Effector CD8-positive, alpha-beta T cell (primary cell): ENCODE data around the gene RNF224.
"Not testable (repeated sequence)": the region's sequence is repeated elsewhere in the genome, so short reads cannot be mapped to it uniquely, and the experiment has no call there.

Source experiments
- DNase-seq: peaks from one replicate; lab custom pipeline; 2025; lab: John Stamatoyannopoulos, UW

RNF224 gene

DNA sequence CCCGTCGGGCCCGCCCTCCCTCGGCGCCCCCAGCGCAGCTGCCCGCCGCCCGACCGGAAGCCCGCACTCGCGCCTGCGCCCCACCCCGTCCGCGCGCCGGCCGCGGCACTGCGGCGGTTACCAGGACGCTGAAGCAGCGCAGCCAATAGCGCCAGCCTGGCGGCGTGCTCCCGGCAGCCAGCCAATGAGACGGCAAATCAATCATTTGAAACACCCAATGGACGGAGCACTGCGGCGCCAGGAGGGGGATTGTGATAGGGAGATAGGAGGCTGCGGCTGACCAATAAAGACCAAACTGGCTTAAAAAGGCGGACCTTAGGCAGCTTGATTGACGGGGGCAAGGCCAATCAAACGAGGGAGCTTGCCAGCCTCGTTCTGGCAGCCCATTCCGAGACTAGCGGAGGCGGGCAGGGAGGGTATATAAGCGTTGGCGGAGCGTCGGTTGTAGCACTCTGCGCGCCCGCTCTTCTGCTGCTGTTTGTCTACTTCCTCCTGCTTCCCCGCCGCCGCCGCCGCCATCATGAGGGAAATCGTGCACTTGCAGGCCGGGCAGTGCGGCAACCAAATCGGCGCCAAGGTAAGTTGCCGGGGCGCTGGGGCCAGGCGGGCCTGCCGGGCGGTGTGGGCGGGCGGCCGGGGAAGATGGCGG is 13.7 kb downstream of the RNF224 start, which contains the start of gene TUBB4B:
TUBB4B (plus strand) TSS at position 447 of the 649 bp plus-strand sequence; CDS start at position 521, 74 bp downstream.
- peak; percentile 96 for DNase-seq

GRCh38 chr9:137241490-137242268 is 14.4 kb downstream of the RNF224 start:
- peak; percentile 54 for DNase-seq

- DNase-seq: peak; percentile 19
Measured at GRCh38 chr9:137242269-137243203, 15.2 kb downstream of the RNF224 start.

DNA sequence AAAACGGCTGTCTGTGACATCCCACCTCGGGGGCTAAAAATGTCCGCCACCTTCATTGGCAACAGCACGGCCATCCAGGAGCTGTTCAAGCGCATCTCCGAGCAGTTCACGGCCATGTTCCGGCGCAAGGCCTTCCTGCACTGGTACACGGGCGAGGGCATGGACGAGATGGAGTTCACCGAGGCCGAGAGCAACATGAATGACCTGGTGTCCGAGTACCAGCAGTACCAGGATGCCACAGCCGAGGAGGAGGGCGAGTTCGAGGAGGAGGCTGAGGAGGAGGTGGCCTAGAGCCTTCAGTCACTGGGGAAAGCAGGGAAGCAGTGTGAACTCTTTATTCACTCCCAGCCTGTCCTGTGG is 15.9 kb downstream of the RNF224 start:
- not testable (repeated sequence) for DNase-seq

GRCh38 chr9:137243626-137244485 is 16.6 kb downstream of the RNF224 start:
- no peak for DNase-seq

GRCh38 chr9:137244486-137245449 is 17.5 kb downstream of the RNF224 start:
- DNase-seq: no peak

DNA sequence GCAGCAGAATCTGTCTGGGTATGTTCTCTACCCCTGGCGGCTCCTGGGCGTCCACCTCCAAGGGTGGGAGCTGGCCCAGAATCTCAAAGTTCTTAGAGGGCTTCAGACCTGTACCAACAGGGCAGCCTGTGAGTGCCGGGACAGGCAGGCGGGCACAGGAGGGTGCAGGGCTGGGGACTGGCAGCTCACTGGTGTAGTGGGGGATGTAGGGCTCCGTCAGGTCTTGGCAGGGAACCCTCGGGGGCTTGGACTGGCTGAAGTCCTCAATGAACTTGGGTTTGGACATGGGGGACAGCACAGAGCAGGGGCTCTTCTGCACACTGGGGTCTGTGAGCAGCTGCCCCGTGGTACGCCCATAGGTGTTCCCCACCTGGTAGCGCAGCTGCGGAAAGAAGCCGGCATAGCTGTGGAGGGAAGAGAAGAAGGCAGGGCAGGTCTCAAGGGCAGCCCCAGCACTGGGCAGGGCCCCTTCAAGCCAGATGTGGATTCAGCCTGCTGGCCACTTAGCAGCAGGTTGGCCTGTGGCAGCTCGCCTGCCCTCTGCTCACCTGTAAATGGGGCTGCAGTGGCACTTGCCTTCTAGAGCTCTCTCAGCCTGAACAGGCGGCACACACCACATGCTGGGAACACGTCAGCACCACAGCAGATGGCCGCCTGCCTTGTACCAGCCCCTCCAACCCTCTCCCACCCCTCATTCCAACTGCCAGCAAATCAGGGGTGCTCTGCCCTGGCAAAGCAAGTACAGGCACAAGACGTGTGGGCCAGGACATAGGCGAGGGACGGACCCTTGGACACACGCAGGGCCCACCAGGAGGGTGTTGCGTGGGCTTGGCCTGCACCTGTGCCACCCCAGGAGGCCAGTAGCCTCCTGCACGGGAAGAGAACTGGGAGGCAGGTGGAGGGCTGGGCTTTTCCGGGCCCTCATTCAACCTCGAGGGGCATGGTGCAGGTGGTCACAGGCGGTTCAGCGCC is 18.4 kb downstream of the RNF224 start:
- no peak for DNase-seq

DNA sequence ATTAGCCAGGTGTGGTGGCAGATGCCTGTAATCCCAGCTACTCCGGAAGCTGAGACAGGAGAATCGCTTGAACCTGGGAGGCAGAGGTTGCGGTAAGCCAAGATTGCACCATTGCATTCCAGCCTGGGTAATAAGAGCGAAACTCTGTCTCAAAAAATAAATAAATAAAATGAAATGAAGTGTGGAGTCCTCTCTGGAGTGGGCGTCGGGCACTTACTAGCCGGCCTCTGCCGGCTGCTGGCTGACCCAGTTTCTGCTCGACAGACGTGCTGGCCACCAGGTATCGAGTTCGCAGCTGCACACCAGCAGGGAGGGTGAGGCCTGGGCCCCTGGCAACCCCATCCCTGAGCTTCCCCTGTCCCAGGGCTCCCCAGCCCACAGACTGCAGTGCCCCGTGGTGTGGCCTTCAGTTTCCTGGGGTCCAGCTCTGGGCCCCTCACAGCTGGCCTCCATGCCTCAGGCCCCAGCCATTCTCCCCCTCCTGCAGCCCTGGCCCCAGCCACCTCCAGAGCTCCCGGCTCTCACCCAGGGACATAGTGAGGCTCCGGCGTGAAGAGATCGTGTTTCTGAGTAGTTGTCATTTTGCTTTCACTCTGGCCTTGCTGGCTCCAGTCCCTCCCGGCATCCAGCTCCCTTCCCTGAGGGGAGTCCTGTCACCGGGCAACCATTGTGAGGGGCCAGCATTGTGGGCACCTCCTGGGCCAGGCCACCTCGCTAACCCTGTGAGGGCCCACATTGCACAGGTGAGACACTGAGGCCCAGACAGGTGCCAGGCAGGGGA is 20.0 kb downstream of the RNF224 start:
- DNase-seq: no peak

DNA sequence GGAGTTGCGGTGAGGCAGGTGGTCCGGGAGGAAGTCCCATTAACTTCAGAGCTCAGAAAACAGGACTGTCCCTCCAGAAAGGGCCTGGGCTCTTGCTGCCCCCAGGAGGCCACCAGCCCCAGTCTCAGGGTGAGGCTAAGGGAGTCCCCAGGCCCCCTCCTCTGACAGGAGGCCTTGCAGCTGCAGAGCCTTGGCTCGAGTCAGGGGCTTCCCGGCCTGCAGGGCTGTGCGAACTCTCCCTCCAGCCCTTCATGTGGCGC is 20.5 kb downstream of the RNF224 start:
- no peak for DNase-seq

DNA sequence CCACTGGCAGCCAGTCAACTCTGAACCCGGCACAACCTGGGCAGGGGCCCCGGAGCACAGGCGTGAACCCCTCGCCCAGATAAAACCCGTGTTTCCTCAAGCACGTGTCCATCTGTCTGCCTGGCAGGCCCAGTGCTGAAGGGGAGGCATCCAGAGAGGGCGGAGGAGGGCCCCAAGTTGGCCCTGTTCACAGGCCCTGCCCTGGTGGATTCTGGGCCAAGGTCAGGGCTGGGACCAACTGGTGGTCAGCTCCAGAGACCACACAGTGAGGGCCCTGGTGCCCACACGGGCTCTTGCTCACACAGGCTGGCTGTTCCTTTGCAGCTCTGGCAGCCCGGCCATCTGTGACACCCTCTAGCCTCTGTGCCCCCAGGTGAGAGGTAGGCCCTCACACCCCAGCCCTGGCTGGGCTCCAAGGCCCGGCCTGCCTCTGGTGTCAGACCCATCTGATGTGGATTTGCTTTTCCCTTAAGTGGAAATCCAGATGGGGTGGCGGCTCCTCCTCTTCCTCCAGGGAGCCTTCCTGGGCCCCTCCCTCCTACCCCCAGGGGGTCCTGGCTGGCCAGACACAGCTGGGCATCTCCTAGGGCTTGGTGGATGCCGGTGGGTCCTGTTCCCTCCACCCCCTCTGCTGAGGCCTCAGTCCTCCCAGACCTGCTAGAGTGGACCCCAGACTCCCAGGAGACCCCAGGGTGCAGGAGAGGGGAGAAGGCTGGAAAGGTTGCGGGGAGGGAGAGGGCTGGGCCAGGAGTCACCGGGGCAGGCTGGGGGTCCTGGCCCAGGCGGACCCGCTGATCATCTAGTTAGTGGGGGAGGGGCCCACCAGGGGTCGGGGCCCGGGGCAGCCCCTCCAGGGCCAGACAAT is 23.3 kb downstream of the RNF224 start:
- no peak for DNase-seq

DNA sequence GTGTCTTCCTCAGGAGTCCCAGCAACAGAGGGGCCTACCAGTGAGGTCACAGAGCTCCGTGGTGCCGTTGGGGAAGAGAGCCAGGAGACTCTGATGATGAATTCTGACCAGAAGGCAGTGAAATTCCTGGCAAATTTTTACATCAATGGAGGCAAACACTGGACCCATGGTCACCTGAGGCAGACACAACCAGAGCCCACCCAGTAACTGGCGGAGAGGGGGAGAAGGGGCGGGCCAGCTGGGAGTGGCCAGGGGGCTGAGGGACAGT is 23.8 kb downstream of the RNF224 start, which contains the start of gene STPG3:
STPG3 (plus strand) TSS at position 93 of the 268 bp plus-strand sequence; CDS start at position 94, 1 bp downstream.
- no peak for DNase-seq

GRCh38 chr9:137251490-137252268 is 24.4 kb downstream of the RNF224 start:
- DNase-seq: no peak

GRCh38 chr9:137252555-137253506 is 25.5 kb downstream of the RNF224 start:
- no peak for DNase-seq

DNA sequence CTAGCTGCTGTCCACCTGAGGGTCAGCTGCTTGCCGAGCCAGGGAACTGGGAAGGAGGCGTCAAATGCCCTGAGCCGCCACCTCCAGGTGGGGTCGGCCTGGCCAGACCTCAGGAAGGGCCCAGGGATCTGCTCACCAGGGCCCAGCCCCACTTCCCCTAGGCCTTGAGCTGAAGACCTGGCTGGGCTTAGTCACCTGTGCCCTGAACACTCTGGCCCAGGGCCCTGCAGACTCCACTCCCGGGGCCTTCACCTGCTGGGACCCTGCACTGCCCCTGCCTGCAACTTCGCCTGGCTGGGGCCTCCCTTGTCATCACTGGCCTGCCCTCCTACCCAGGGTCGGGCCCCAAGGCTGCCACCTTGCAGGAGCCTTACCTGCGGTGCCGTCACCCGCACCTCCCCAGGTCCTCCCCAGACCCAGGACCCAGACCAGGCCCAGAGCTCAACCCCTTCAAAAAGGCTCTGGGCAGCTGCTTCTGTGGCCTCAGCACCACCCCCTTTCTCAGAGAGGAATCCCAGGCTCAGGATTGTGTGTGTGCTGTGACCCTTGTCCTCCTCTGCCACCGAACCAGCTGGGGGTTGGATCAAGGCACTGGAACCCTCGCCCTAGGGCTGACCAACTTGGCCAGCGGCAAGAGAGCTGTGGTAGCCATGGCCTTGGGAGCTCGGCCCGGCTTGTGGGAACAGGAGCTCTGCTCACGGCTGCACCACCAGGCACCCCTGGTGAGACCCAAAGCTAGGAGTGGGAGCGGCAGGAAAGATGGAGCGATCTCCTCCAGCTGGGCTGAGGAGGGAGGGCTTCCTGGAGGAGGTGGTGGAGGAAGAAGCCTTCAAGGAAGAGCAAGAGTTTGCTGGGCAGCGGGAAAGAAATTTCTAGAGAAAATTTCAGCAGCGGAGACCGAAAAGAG is 26.7 kb downstream of the RNF224 start:
- no peak for DNase-seq
